ENCODE data around the gene TSPAN10.
"Not testable (repeated sequence)": the region's sequence is repeated elsewhere in the genome, so short reads cannot be mapped to it uniquely, and the experiment has no call there.

The TSPAN10 gene

DNA sequence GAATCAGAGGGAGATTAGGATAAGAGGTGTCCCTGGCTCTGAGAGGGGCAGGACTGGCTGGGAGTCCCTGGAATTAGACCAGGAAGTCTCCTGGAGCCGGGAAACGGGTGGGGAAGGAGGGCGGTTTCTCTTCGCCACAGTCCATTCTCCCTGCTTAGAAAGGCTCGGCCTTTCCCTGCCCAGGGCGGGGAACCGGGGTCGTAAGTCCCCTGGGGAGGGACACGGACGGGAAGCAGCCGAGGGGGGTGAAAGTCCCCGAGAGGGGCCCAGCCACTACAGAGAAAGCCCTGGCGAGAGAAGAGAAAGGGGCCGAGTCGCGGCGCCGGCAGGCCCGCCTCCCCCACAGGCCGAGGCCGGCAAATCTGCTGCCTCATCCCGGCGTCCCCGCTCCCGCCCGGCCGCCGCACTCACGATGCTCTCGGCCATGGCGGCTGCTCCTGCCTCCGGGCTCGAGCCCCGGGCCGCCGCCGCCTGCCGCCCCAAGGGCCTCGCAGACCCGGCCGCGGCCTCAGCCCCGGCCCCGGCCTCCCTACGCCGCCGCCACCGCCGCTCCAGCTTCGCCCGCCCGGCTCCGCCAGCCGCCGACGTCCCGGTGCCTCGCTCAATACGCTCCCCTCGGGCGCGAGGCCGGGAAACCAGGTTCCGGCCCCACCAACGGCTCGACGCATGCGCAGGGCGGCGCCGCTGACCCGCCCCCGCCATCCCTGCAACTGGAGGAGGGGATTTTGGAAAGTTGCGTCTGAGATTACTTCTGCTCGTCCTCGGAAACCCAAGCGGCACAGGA is at the start of gene TSPAN10, which contains the start of gene NPLOC4:
Gene TSPAN10, plus strand, starts transcription at position 692 of the 784 bp plus-strand sequence. CDS start 5,217 bp downstream, outside the sequence.
Gene NPLOC4, minus strand, starts transcription at position 608 of the 784 bp plus-strand sequence. Its CDS starts 182 bp downstream, at position 426.
- peak; percentile 85 for DNase-seq (ENCODE audit: low spot score)

DNA sequence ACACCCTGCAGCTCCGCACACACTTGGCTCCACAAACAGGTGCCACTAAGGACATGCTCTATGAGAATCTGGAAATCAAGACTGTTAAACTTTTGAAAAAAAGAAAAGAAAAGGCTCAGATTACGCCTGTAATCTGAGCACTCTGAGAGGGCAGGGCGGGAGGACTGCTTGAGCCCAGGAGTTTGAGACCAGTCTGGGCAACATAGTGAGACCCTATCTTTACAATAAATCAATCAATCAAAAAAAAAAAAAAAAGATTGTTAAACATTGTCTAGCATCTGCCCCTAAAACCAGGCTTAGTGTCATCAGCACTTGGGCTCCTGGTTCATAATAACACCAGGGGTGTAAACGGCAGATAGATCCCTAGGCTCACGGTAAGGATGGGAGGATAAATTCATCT is 47.4 kb upstream of the TSPAN10 start:
- DNase-seq (ENCODE audit: low spot score): no peak

DNA sequence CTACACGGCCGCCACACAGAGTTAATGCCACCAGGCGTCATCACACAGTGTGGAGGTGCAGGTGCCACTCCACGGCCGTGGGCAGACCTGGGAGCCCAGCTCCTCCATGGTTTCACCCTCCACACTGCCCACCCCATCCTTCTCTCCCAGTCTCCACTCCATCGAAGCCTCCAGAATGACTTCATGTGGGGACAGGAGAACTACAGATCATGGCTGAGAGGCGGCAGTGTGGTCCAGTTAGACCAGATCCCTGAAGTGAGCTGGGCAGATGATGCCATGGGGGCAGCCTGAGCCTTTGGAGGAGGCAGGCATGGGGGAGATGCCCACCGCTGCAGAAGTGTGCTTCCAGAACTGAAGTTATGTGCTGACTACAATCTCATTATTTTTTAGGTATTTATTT is 46.9 kb upstream of the TSPAN10 start:
- DNase-seq (ENCODE audit: low spot score): no peak

DNA sequence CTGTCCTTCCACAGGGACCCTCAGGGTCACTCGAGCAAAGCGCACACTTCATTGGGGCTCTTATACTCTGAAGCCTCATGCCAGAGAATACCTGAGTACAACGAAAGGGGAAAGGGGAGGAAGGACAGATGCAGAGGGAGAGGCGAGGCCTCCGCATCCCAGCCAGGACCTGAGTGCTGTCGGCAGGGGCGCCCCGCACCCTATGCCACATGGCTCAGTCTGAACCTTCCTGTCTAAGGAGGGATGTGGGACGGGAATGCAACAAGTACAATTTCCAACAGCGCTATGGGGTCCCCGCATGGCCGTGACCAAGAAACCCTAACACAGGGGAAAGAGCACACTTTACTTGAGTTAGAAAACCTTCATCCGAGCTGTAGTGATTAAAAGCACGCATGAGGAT is 45.0 kb upstream of the TSPAN10 start:
- no peak for DNase-seq (ENCODE audit: low spot score)

DNA sequence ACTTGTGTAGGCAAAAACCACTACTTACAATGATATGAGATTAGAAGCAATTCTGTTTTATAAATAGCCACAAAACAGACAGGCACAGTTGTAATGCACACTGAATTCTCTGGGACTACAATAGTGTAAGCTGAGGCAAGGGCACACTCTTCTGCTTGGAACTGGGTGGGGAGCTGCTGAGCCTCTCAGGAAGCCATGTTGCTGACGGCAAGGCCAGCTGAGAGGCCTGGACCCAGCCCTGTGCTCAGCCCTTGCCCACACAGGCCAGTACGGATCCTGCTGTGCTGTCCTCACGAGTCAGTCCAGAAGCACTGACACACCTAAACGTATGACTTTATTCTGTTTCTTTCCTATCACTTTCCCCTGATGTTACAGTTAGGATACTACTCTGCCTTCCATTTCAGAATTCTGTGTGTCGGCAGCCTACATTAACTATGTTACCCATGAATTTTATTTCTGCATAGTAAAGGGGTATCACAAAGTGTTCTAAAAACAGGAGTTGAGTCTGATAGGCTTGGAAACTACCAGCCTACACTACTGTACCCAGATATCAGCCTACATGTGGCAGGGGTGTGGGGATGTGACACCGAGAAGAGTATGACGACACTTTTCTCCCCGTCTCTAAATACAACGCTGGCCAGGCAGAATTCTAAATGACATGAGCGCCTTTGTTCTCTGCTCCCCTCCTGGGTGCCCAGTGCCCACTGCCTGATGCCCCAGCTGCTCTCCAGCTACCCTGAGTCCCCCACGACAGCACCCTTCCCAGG is 43.7 kb upstream of the TSPAN10 start:
- no peak for DNase-seq (ENCODE audit: low spot score)

DNA sequence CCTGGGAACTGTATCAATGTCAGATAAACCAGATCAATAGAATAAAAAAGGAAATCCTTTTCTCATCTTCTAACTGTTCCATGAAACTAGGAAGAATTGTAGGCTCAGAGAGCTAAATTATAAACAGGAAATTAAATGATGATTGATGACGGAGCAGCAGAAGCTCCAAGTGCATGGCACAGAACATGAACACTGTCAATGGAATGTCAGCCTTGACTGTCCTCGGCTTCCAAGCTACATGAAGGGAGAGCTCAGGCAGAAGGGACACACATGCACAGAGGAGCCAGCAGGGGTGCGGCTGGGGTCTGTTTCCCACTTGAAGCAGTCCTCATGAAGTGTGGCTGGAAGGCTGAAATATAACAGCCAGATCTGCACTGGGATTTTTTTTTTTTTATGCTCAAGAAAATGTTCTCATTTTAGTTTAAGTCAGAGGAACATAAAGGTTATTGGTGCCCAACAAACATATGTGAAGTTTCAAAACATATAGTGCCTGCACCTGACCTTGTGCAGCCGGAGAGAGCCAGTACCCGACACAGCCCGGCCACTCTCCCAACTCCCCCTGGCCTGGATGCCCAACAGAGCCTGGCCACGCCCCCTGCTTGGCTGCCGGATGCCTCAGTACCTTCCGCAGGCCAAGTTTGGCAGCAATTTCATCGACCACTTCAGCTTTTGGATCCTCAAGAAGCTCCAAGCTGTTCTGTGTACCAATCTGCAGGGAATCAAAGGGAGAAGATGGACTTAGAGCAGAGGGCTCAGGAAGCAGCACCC is 37.1 kb upstream of the TSPAN10 start:
- DNase-seq (ENCODE audit: low spot score): no peak

DNA sequence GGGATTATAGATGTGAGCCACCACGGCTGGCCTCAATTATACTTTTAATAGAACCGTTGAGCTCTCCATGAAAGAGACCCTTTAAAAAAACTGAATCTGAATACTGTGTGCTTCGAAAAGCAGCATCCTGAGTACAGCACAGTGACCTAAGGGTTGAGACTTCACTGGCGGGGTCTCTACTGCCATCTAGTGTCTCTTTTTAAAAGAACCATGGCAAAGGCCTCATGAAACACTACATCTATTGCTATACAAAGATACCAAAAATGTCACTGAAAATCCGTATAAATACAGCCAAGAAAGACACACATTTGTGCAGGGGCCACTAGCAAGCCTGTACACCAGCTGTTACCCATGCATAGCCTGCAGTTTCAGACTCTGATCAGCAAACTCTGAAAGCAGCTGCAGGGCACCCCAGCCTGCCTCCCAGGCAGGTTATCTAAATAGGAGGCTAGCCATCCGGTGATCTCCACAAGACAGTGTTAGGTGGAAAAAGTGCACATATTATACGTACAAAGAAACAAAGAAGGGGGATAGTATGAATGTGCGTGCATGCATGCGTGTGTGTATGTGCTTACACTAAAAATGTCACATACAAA is 35.4 kb upstream of the TSPAN10 start:
- DNase-seq (ENCODE audit: low spot score): peak; percentile 64

DNA sequence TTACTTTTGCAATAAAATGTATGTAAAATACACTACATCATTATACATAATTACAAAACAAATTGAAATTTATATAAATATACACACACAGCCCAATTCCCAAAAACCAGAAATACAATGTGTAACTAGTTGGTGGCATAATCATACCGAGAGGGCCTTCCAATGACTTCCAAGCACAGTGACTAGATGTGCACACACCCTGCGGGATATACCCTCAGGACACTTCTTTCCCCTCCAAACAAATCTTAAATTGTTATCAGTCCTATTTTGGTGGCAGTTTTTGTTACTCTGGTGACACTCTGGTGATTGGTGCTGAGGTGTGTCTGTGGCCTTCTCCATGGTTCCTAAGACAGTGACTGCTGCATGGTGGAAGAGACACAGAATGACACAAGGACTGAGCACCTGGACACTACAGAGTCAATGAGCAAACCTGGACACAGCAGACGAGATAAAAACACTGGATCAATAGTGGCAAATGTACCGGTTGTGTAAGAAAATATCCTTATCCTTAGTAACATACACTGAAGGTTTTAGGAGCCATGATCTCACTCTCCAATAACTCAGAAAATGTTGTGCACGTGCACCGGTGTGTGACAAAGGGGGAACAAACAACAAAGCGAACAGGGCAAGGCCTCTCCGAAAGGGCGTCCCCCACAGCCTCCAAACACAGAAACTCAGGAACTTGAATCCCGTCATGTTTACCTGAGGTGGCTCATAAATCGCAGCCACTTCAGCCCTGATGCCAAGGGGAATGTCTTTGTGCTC is 33.0 kb upstream of the TSPAN10 start:
- no peak for DNase-seq (ENCODE audit: low spot score)

DNA sequence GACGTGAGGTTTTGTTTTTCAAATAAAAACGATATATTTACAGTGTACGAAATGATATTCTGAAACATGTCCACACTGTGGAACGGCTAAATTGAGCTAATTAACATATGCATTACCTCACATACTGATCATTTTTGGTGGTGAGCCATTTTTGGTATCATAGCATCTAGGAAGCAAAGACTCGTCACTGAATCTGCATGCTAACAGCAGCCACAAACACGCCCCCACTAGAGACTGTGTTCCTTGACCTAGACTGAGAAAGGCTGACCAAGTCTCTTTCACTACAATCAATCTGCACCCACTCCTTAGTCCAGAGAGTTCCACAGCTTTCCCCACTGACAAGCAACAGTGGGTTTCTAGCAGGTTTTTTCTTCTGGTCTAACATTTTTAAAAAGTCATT is 29.6 kb upstream of the TSPAN10 start:
- DNase-seq (ENCODE audit: low spot score): no peak

DNA sequence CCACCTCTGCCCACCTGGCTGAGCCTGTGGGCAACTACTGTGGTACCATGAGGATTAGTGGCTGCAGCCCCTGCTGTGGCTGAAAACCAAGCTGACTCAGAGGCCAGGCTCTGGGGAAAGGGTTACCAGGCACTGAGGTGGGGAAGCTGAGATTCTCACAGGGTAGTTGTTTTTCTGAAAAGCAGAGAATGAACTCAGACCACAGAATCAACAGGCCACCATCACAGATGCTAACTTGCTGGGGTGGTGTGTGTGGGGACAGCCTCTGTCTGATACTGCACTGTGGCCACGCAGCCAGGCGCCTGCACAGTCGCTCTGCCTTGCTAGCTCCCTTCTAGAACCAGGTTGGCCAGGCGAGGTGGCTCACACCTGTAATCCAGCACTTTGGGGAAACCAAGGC is 28.9 kb upstream of the TSPAN10 start:
- no peak for DNase-seq (ENCODE audit: low spot score)

DNA sequence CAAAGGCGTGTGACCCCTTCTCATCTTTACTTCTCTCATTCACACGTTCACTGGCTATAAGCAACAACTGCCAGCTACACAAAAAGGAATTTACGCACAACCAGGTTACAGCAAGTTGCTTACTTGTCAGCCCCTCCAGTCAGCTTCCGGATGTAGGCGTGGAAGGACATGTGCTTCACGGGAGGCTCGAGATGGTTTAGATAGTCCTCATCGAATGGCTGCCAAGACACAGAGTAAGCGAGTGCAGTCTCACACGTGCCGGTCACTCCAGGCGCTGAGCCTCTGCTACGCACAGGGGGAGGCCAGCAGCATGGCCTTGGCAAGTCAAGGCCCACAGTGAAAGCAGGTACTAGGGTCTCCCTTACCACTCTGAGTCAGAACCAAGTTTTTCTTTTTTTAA is 28.4 kb upstream of the TSPAN10 start:
- no peak for DNase-seq (ENCODE audit: low spot score)

DNA sequence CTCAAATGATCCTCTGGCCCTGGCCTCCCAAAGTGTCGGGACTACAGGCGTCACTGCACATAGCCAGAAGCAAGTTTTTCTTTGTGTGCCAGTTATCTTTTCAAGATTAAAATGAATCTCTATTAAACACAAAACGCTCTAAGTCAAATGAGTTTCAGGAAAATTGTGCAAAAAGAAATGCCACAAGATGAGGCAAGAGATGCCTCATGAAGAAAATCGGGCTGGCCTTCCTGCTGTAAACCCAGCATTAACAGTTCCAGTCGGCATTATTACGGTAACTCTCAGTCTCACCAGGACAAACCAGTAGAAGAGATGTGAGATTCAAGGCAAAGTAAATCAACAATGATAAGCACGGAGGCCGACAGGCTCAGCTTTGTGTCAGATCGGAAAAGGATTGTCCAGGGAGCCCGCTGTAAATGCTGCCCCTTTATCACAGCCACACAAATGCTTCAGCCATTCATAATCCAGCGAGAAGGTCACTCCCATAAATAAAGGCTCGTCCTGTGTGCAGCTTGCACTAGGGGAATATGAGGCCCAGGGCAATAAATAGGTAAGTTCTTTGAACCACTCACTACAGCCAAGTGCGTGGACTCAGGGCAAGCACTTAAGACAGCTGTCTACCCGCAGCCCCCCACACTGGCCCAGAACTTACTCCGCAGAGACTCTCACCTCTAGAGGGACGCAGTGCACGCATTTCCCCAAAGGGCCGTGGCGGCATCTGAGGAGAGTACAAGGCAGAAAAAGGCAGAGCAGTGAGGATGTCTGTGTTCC is 27.3 kb upstream of the TSPAN10 start:
- no peak for DNase-seq (ENCODE audit: low spot score)

DNA sequence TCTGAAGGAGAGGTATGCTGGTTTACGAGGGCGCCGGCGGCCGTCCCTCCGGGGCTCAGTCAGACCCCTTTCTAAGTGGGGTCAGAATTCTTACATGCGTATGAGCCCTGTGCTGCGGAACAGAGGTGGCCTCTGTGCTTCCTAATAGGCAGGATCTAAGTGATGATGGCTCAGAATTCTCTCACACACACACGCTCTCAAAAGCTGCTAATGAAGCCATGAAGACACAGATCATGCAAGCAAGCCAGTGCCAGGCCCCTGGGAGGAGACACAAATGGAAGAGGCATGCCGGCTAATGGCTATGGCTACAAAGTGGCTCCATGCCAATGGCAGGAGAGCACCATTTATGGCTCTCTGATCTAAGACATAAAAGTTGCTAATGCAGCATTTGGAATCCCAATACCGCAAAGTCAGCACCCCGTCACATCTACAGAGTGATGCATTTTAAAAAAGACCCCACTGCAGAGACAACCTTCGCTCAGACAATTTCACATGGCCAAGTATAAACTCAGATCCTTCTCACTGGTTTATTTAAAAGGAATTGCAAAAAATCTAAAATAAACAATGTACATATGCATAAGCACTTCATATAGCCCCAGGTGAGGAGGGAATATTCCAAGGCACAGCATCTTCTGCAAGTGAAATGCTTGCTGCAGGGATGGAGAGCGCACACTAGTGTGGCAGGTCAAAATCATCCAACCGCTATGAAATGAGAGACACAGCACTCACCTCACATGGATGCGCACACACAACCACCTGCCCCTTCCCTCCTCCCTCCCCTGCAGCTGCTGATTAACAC is 24.6 kb upstream of the TSPAN10 start:
- DNase-seq (ENCODE audit: low spot score): no peak

DNA sequence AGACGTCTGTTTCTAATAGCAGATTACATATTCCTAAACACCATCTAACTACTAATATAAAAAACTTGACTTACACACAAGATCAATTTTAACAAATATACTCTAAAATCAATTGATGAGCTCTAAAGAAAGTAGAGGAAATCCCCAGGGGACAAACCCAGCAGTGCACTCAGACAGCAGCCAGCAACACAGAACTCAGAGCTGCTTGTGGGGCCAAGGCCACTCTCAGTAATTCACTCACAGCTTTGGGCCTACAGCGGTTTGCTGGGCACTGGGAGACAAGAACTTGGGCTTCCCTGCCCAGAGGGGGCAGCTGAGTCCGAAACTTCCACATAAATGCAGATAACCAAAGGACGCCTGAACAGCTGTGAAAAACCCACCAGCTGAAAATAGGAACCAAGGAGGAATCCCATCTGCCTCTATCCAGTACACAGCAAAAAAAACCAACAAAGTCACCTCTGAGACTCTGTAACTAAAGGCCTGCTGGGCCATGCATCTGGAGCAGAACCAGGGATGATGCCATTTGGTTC is 21.5 kb upstream of the TSPAN10 start:
- no peak for DNase-seq (ENCODE audit: low spot score)

DNA sequence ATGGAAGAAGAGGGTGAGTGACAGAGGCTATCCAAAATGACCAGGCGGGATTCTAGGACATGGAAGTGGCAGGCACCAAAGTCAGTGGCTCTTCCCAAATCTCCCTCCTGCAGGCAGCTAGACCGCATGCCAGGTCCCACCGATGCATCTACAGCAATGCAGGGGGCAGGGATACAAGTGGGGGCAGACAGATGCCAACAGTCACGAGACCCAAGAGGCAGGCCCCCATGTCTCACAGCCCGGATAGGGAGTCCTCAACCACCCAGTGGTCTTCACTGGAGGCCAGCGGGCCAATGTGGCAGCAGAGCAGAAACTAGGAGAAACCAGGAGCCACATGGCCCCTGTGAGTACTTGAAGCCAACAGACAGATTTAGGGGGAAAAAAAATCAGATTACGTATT is 20.1 kb upstream of the TSPAN10 start:
- no peak for DNase-seq (ENCODE audit: low spot score)

DNA sequence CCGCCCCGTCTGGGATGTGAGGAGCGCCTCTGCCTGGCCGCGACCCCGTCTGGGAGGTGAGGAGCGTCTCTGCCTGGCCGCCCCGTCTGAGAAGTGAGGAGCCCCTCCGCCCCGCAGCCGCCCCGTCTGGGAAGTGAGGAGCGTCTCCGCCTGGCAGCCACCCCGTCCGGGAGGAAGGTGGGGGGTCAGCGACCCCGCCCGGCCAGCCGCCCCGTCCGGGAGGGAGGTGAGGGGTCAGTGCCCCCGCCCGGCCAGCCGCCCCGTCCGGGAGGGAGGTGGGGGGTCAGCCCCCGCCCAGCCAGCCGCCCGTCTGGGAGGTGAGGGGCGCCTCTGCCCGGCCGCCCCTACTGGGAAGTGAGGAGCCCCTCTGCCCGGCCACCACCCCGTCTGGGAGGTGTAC is 18.7 kb upstream of the TSPAN10 start:
- not testable (repeated sequence) for DNase-seq (ENCODE audit: low spot score)

DNA sequence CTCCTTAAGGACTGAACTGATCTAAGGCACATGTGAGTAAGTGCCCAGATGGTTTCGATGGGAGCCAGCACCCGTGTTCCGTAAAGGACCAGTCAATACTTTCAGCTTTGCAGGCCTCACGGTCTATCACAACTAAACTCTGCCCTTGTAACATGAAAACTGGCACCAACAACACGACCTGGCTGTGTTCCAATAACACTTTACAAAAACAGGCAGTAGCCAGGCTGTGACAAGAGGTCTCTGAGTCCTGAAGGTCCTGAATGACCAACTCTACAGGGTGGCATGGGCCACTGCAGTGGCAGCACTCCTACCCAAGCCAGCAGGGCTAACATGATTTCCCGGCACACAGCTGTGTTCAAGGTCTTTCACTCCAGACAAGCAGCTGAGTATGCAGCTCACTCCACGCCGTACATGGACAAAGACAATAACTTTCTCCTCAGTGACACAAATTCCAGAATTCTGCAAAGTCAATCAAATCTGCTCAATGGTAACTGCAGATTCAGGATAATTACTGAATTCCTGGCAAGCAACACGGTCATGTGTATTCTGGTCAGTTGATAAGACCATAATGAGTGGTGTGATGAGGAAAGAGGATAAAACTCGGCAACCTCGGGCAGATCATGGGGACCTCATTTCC is 15.4 kb upstream of the TSPAN10 start:
- no peak for DNase-seq (ENCODE audit: low spot score)

DNA sequence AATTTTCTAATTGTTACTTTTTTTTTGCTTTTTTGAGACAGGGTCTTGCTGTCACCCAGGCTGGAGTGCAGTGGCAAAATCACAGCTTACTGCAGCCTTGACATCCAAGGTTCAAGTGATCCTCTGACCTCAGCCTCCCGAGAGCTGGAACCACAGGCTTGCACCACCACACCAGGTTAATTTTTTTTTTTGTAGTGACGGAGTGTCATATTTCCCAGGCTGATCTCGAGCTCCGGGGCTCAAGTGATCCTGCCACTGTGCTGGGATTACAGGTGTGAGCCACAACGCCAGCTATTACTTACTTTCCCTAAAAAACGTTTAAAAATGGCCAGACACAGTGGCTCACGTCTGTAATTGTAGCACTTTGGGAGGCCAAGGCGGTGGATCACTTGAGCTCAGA is 6.7 kb upstream of the TSPAN10 start:
- no peak for DNase-seq (ENCODE audit: low spot score)

DNA sequence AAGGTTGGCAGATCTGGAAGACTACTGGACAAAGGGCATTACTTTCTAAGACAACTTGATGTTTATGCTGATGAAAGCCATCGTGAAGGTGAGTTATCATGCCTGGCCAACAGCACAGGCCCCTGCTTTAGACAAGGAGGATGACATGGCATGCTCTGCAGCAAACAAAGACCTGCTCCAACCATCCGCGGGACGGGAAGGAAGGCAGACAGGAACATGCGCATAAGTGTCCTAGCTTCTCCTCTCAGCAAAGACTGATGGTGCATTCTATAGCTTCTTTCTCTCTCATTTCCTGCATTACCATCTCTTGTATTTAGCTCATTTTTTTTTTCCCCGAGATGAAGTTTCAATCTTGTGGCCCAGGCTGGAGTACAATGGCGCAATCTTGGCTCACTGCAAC is 5.5 kb upstream of the TSPAN10 start:
- no peak for DNase-seq (ENCODE audit: low spot score)

All from hematopoietic multipotent progenitor cell treated with erythropoietin and hydrocortisone succinate and interleukin-3 and kit ligand, for 17 days (in vitro differentiated cells).